ENCODE data around the gene PUM2. TPM values are rescaled to one million over a fixed set of nuclear protein-coding genes. Genes with fewer than 3 reads are reported as not detected.

The PUM2 gene
- total and polyA plus RNA-seq, 4 donors = 18.5 to 61.0 (median 35.1) TPM

DNA sequence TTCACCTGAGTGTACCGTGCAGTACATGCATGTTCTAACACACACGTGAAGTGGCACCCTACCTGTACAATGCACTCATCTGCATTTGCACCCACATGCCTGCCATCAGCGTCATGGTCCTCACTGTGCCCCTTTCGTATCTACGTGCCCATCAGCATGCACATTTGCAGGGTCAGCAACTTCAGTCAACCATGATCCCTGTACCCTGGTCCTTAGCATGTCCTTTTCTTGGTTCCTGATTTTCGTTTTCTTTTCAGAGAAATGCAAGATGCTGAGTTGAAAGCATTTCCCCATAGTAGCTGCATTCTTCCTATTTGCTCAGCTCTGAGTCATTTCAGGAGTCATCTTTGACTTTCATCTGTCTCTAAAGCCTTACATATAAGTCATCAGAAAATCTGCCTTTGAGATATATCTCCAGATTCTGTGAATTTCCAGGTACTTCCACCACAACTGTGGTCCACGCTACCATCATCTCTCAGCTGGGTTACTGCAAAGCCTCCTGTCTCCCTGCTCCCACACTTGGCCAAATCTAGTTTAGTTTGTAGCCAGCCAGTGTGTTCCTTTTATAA lies 14.7 kb upstream of the PUM2 start:
- Histone ChIP-seq H3K4me1 (ENCODE audit: control insufficient read depth in 4 of 4, insufficient read depth in 4 of 4, low read length in 3 of 4) (peaks cover 0 to 3% (median 0%) of the 10 kb centered on the region in 4 donors), H3K9me3 (ENCODE audit: control insufficient read depth in 4 of 4, low read length in 3 of 4) (peaks cover 0 to 1% (median 0%) of the 10 kb centered on the region in 4 donors), H3K9ac (ENCODE audit: low read depth in 1 of 2, low read length in 2 of 2) (no peak overlapping the region), H3K4me3 (ENCODE audit: low read depth in 1 of 3, low read length in 3 of 3) (no peak overlapping the region), H3K27me3 (ENCODE audit: control insufficient read depth in 4 of 4, insufficient read depth in 4 of 4, low read length in 3 of 4) (no peaks in the 10 kb centered on the region), H3K27ac (ENCODE audit: low read depth in 1 of 2, low read length in 2 of 2) (no peak overlapping the region), H3K36me3 (ENCODE audit: control insufficient read depth in 4 of 4, insufficient read depth in 3 of 4, low read depth in 1 of 4, low read length in 3 of 4) (no peaks in the 10 kb centered on the region)
- TF ChIP-seq RXRA (IDR thresholded peaks at IDR 0.05) (no peak), JUND (IDR thresholded peaks at IDR 0.05) (no peak), YY1 (IDR thresholded peaks at IDR 0.05) (no peak), MAX (IDR thresholded peaks at IDR 0.05) (no peak), FOXA2 (IDR thresholded peaks at IDR 0.05) (no peak), NR2F2 (IDR thresholded peaks at IDR 0.05) (no peak), RAD21 (IDR thresholded peaks at IDR 0.05) (no peak), SP1 (IDR thresholded peaks at IDR 0.05) (no peak), HNF4A (conservative IDR thresholded peaks at IDR 0.05) (no peak), ZBTB33 (IDR thresholded peaks at IDR 0.05) (no peak)
- TF ChIP-seq, protein P1, sequence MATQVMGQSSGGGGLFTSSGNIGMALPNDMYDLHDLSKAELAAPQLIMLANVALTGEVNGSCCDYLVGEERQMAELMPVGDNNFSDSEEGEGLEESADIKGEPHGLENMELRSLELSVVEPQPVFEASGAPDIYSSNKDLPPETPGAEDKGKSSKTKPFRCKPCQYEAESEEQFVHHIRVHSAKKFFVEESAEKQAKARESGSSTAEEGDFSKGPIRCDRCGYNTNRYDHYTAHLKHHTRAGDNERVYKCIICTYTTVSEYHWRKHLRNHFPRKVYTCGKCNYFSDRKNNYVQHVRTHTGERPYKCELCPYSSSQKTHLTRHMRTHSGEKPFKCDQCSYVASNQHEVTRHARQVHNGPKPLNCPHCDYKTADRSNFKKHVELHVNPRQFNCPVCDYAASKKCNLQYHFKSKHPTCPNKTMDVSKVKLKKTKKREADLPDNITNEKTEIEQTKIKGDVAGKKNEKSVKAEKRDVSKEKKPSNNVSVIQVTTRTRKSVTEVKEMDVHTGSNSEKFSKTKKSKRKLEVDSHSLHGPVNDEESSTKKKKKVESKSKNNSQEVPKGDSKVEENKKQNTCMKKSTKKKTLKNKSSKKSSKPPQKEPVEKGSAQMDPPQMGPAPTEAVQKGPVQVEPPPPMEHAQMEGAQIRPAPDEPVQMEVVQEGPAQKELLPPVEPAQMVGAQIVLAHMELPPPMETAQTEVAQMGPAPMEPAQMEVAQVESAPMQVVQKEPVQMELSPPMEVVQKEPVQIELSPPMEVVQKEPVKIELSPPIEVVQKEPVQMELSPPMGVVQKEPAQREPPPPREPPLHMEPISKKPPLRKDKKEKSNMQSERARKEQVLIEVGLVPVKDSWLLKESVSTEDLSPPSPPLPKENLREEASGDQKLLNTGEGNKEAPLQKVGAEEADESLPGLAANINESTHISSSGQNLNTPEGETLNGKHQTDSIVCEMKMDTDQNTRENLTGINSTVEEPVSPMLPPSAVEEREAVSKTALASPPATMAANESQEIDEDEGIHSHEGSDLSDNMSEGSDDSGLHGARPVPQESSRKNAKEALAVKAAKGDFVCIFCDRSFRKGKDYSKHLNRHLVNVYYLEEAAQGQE (IDR thresholded peaks at IDR 0.05) = no peak
- WGBS = 86% methylated on average over 7 of the region's 7 CpGs
- no peak for DNase-seq (ENCODE audit: low spot score)

DNA sequence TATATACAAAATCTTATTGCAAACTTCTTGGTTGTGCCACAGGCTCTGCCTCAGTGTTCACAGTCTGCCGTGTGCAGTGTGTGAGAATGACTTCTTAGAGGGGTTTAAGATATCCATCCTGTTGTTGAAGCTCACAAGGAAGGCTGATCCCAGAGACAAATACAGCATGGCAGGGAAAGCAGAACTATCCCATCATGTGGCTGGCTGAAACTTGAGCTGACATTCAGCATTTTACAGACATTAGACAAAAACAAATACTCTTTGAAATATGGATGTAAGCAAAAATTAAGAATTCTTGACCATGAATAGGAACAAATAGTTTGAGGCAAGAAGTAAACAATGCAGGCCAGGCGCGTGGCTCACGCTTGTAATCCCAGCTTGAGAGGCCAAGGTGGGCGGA lies 12.9 kb upstream of the PUM2 start:
- WGBS = 95% methylated on average over 5 of the region's 5 CpGs
- H3K4me1 ChIP-seq (ENCODE audit: control insufficient read depth in 4 of 4, insufficient read depth in 4 of 4, low read length in 3 of 4) = no peaks in the 10 kb centered on the region
- no peak overlapping the region for H3K27ac ChIP-seq (ENCODE audit: low read depth in 1 of 2, low read length in 2 of 2)
- no peak overlapping the region for H3K4me3 ChIP-seq (ENCODE audit: low read depth in 1 of 3, low read length in 3 of 3)
- H3K9ac ChIP-seq (ENCODE audit: low read depth in 1 of 2, low read length in 2 of 2) = no peak overlapping the region
- H3K9me3 ChIP-seq (ENCODE audit: control insufficient read depth in 4 of 4, low read length in 3 of 4) = peaks cover 0 to 1% (median 0%) of the 10 kb centered on the region in 4 donors
- H3K36me3 ChIP-seq (ENCODE audit: control insufficient read depth in 4 of 4, insufficient read depth in 3 of 4, low read depth in 1 of 4, low read length in 3 of 4) = no peaks in the 10 kb centered on the region
- no peak for DNase-seq (ENCODE audit: low spot score)
- TF ChIP-seq RXRA (IDR thresholded peaks at IDR 0.05) = no peak
- TF ChIP-seq FOXA2 (IDR thresholded peaks at IDR 0.05) = no peak
- TF ChIP-seq SP1 (IDR thresholded peaks at IDR 0.05) = no peak
- TF ChIP-seq YY1 (IDR thresholded peaks at IDR 0.05) = no peak
- TF ChIP-seq TAF1 (conservative IDR thresholded peaks at IDR 0.05) = no peak
- no peak for TF ChIP-seq CTCF (IDR thresholded peaks at IDR 0.05; ENCODE audit: low read depth, low read length, missing input control)
- TF ChIP-seq HNF4A (conservative IDR thresholded peaks at IDR 0.05) = no peak
- no peak for TF ChIP-seq FOXA1 (IDR thresholded peaks at IDR 0.05)
- TF ChIP-seq GABPA (IDR thresholded peaks at IDR 0.05 in 1 of 2, conservative IDR thresholded peaks at IDR 0.05 in 1 of 2) = no peak
- TF ChIP-seq EGR1 (IDR thresholded peaks at IDR 0.05; ENCODE audit: low read depth in 2 of 2) = no peak
- TF ChIP-seq ZBTB33 (IDR thresholded peaks at IDR 0.05) = no peak
- no peak for TF ChIP-seq MAX (IDR thresholded peaks at IDR 0.05)
- no peak for TF ChIP-seq NR2F2 (IDR thresholded peaks at IDR 0.05)
- H3K27me3 ChIP-seq (ENCODE audit: control insufficient read depth in 4 of 4, insufficient read depth in 4 of 4, low read length in 3 of 4) = no peaks in the 10 kb centered on the region

All from liver (tissue), 9 donors.